GM12878 (cell line): Measurements from ENCODE around the gene SUPT4H1. TPM values are rescaled to one million over a fixed set of nuclear protein-coding genes. Genes with fewer than 3 reads are reported as not detected.
A peak's percentile ranks its signal among the peaks of the same experiment; 100 is the strongest.

Experiments used
- E2F8 ChIP-seq: fragments of 450-650 bp; IDR thresholded peaks from 2 replicates; pipeline ENCODE4 v1.6.1; 2018; ENCODE audit warnings: mild to moderate bottlenecking, low read depth, moderate library complexity; ENCODE audit not compliant: partially characterized antibody
- EGR1 ChIP-seq, 2 experiments: IDR thresholded peaks; 1 replicate in 1 of 2; 2 replicates in 1 of 2; pipeline ENCODE4 v1.6.1; 2011 to 2012; ENCODE audit warnings: low read depth in 2 of 2, low read length in 2 of 2, borderline replicate concordance in 1 of 2, mild to moderate bottlenecking in 1 of 2, moderate library complexity in 1 of 2
- GABPA ChIP-seq: IDR thresholded peaks from 2 replicates; pipeline ENCODE4 v1.6.1; 2014; ENCODE audit warnings: antibody characterized with exemption, low read depth, mild to moderate bottlenecking, inconsistent platforms
- NKRF ChIP-seq: fragments of 450-650 bp; conservative IDR thresholded peaks from 2 replicates; pipeline ENCODE4 v1.6.1; 2017; ENCODE audit warnings: mild to moderate bottlenecking, moderate library complexity
- POLR2AphosphoS5 ChIP-seq: IDR thresholded peaks from 2 replicates; pipeline ENCODE4 v1.6.1; 2011; ENCODE audit warnings: mild to moderate bottlenecking, low read length, inconsistent platforms
- polyA plus RNA-seq, 11 experiments: library from polyadenylated mRNA; depleted of rRNA in 4 of 11; unstranded in 6 of 11; stranded (reverse) in 5 of 11; fragments of >200 nt; fragmentation: Nextera tagmentation in 4 of 11; fragmentation: Illumina TruSeq in 1 of 11; extraction: Ambion mirVana in 4 of 11; extraction: Trizol in 1 of 11; gene quantifications; 1 replicate in 1 of 11; 2 replicates in 10 of 11; pipeline versions ENCODE4 v1.2.1 to v1.2.3, GENCODE V29; 2011 to 2016; ENCODE audit warnings: inconsistent platforms in 2 of 11, missing spikeins in 2 of 11, low read depth in 1 of 11
- total RNA-seq, 4 experiments: library from RNA; depleted of rRNA in 3 of 4; stranded (reverse); fragments of >200 nt in 3 of 4; fragmentation: Illumina TruSeq in 1 of 4; extraction: Trizol in 1 of 4; gene quantifications; 2 replicates each; pipeline versions ENCODE4 v1.2.1 to v1.2.3, GENCODE V29; 2013 to 2021

SUPT4H1 gene
- total and polyA plus RNA-seq, 10 of the 15 experiments (the other 5 are each of a cell fraction or from before 2014, with no cell fraction given): 83.8 to 293 (median 128) TPM

GRCh38 chr17:58352596-58353388 is 791 bp upstream of the SUPT4H1 start (continued):
- TF ChIP-seq EGR1 (IDR thresholded peaks at IDR 0.05; ENCODE audit: borderline replicate concordance in 1 of 2, low read depth in 2 of 2, low read length in 2 of 2) (no peak), E2F8 (peak; percentile 71), NKRF (0 out of 2 replicates have a peak, but pooled peaks have one; percentile 3), POLR2AphosphoS5 (peak; percentile 42; the same call in 1 of the 2 replicates), GABPA (peak; percentile 30; the same call in 1 of the 2 replicates)
